VCaP (cell line): ENCODE results near the gene IFT88.

Experiments
- H3K27ac ChIP-seq: fragments of 450-650 bp; 2 replicates; pipeline ENCODE4 v1.5.1; 2017
- CTCF ChIP-seq: fragments of 450-650 bp; conservative IDR thresholded peaks from 2 replicates; pipeline ENCODE4 v1.5.1; 2017; ENCODE audit warnings: mild to moderate bottlenecking, moderate library complexity

IFT88 gene

DNA sequence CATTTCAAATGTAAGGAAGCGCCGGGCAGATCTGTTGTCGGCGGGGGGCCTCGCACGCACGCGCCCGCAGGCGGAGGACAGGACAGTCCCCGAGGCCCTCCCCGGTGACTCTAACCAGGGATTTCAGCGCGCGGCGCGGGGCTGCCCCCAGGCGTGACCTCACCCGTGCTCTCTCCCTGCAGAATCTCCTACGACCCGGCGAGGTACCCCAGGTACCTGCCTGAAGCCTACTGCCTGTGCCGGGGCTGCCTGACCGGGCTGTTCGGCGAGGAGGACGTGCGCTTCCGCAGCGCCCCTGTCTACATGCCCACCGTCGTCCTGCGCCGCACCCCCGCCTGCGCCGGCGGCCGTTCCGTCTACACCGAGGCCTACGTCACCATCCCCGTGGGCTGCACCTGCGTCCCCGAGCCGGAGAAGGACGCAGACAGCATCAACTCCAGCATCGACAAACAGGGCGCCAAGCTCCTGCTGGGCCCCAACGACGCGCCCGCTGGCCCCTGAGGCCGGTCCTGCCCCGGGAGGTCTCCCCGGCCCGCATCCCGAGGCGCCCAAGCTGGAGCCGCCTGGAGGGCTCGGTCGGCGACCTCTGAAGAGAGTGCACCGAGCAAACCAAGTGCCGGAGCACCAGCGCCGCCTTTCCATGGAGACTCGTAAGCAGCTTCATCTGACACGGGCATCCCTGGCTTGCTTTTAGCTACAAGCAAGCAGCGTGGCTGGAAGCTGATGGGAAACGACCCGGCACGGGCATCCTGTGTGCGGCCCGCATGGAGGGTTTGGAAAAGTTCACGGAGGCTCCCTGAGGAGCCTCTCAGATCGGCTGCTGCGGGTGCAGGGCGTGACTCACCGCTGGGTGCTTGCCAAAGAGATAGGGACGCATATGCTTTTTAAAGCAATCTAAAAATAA, 154.7 kb downstream of the IFT88 start:
- TF ChIP-seq CTCF: peak; percentile 39
- peak overlapping the region; percentile 53; the same call in 1 of the 2 replicates for H3K27ac ChIP-seq

DNA sequence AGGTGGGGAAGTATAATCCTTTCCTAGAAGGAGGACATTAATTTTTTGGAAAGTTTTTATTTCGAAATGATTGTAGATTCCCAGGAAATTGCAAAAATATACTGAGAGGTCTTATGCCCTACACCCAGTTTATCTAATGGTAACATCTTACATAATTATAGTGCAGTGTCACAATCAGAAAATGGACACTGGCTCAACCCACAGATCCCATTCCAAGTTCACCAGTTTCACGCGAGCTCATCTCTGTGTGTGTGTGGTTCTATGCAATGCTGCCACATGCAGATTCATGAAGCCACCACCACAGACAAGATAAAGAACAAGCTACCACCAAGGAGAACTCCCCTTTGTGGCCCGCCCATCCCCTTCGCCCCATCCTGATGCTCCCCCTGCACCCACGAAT, 160.9 kb downstream of the IFT88 start:
- no peak overlapping the region for H3K27ac ChIP-seq
- TF ChIP-seq CTCF: no peak

DNA sequence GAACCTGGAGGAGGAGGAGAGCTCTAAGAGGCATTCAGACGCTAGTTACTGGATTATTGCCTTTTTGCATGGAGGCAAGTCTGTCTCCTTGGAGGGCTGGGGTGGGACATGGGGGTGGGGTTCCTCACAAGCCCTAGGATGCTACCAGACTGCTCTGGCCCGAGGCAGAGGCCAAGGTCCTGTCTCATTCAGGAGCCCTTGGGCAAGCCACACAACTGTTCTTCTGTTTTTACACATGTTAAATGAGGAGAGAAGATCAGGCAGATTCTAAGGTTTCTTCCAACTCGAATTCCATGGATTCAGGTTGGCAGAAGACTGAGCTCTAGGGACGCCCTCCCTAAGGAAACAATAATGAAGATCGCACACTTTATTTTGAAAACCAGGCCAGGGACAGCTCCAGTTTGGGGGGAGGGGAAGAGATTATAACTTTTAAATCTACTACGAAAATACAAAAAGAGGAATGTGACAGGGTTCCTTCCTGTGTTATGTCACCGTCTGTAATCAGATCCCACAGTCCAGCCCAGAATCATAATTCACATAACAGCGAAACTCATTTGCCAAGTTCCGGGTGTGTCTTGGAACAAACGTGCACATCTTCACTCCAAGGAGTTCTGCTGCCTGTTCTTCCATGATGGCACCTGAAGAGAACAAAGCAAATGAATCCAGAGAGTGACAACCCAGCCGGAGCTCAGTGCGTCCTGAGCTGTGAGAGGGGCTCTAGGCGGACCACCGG, 161.8 kb downstream of the IFT88 start:
- no peak overlapping the region for H3K27ac ChIP-seq
- TF ChIP-seq CTCF: no peak

DNA sequence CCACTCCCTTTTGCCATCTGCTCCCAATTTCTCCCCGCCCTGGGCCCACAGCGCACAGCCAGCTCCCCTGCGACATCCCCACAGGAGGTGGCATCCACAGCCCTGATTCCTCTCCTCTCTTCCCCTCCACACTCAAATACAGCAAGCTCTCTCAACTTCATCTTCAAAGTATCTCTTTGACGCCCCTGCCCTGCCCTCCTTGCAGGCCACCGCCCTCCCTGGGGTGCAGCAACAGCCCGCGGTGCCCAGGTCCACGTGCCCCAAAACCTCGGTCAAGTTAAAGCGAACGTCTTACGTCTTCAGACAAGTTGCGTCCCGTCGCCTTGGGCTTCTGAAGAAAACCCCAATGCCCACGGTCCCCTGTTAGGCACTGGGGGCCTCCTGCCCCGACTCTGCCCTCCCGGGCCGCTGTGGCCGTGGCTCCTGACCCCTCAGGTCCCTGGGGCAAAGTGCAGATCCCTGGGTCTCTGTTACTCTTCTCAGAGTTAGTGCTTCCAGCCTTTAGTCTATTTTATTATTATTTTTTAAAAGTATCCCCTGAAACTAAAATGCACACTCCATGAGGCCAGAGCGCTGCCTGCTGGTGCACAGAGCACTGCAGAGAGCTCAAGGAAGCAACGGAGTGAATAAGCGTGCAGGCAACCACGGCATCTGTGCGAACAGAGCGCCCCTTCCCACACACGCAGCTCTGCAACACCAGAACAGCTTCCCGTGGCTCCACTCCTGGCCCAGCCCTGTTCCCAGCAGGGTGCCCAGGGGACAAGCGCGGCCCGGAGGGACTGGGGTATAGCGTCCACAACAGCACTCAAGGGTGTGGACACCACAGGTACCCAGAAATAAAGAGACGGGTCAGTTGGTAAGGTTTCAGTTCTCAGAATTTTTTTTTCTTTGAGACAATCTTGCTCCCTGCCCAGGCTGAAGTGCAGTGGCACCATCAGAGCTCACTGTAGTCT, 163.0 kb downstream of the IFT88 start:
- TF ChIP-seq CTCF: no peak
- H3K27ac ChIP-seq: no peak overlapping the region

DNA sequence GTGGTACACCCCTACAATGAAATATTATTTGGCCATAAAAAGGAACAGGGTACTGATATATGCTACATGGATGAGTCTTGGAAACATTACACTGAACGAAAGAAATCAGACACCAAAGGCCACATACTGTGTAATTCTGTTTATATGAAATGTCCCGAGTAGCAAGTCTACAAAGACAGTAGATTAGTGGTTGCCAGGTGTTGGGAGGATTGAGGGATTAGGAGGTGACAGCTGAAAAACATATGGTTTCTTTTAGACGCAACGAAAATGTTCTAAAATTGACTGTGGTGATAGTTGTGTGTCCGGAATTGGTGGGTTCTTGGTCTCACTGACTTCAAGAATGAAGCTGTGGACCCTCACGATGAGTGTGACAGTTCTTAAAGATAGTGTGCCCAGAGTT, 171.7 kb downstream of the IFT88 start:
- no peak for TF ChIP-seq CTCF
- H3K27ac ChIP-seq: no peak overlapping the region

- no peak for TF ChIP-seq CTCF
- H3K27ac ChIP-seq: no peak overlapping the region
These were observed 173.1 kb downstream of the IFT88 start for GRCh38 chr13:20740021-20740420.
